Measurements from ENCODE around the gene RPA1.
"Not testable (repeated sequence)": the region's sequence is repeated elsewhere in the genome, so short reads cannot be mapped to it uniquely, and the experiment has no call there.

RPA1 gene

DNA sequence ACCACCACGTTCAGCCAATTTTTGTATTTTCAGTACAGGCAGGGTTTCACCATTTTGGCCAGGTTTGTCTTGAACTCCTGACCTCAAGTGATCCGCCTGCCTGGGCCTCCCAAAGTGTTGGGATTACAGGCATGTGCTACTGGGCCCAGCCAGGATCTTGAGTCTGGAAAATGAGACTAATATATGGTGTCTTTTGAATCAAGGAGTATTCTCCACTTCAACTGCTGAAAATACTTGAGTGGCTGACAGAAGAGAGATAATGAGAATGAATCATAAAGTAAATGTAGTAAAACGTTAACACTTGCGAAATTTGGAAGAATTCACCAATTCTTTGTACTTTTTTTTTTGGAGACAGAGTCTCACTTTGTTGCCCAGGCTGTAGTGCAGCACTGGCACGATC lies 16.7 kb upstream of the RPA1 start:
- no peak for DNase-seq (ENCODE audit: low spot score)

DNA sequence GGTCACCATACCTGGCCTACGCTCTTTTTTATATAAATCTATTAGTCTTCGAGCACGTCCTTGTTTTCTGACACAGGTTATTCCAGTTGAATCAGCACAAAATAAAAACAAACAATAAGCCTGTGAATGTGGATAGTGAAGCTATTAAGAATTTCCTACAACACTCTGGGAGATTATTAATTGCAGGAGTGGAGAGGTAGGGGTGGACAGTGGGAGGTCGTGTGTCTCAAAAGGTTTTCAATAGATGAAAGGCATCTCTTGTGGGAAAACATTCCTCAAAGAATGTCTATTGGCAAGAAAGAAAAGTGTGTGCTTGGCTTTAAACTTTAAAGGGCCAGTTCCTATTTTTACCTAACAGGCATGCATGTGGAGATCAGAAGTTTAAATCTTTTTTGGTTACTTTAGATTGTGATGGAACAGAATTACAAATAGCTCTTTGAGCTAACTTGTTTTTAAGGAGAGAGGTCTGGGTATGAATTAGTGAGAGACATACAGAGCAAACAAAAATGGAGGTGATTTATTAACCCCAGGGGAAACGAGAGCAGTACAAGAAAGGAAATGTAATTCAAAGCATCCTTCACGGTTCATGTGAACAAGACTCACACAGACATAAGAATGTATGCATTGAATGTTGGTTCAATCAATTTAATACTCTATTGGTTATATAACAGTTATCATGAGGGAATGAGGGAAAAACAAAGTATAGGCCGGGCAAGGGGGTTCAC lies 9.1 kb upstream of the RPA1 start:
- peak; percentile 30 for DNase-seq (ENCODE audit: low spot score)

DNA sequence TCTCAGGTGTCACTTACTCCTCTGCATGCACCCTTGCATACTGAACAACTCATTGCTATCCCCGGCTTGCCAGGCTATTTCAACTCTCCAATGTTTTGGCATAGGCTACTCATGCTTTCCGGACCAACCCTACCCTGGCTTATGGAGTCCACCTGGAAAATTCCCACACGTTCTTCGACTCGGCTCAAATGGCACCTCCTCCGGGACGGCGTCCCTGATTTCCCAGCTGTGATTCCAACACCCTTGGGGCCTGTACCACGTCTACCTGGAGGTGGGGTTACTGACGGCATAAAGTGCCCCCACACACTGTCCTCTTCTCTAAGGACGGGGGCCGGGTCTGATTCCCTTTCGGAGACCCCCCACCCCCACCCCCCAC lies 601 bp upstream of the RPA1 start:
- peak; percentile 5 for DNase-seq (ENCODE audit: low spot score)

DNA sequence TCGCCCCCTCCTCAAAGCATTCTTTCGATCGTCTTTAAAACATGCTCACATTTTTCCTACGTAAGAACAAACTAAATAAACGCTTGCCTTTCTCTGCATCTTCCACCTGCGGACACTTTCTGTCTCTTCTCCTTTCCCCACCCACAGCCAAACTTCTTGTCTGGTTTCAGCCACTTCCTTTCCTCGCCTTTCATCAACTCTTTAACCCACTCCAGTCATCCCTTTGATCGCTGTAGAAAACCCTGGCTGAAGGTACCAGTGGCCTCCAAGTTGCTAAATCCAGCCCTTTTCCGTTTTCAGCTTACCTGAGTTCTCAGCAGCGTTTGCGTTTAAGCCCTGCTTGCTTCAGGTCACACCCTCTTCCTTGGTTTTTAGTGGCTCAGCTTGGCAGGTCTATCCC lies 483 bp downstream of the RPA1 start:
- peak; percentile 30 for DNase-seq (ENCODE audit: low spot score)

DNA sequence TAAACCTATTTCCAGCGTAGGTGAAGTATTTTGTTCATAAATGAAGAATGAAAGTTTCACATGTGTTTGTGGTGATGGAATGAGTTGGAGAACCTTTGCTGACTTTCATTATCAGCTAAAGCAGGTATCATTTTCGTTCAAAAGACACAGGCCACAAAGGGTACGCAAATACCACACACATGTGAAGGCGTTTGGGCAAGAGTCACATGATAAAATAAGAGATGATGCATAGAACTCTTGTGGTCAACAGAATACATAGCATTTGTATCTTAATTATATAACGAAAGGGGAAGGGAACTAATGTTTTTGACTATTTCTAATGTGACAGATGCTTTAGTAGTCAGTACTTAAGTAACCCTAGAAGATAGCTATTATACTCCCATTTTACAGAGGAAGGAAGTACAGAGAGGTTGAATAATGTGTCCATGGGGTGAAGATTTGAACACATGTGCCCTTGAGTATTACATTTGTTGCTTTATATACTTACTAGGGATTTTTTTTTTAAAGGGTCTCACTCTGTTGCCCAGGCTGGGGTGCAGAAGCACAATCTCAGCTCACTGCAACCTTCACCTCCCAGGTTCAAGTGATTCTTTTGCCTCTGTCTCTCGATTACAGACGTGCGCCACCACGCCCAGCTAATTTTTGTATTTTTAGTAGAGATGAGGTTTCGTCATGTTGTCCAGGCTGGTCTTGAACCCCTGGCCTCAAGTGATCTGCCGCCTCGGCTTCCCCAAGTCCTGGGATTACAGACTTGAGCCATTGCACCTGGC lies 4.8 kb downstream of the RPA1 start:
- DNase-seq (ENCODE audit: low spot score) = peak; percentile 11

DNA sequence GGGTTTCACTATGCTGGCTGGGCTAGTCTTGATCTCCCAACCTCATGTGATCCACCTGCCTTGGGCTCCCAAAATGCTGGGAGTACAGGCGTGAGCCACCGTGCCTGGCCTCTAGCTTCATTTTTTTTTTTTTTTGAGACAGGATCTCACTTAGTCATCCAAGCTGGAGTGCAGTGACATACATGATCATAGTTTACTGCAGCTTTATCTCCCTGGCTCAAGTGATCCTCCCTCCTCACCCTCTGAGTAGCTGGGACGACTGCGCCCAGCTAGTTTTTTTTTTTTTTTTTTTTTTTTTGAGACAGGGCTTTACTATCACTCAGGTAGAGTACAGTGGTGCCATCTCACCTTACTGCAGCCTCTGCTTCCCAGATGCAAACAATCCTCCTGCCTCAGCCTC lies 9.7 kb downstream of the RPA1 start:
- DNase-seq (ENCODE audit: low spot score) = no peak

DNA sequence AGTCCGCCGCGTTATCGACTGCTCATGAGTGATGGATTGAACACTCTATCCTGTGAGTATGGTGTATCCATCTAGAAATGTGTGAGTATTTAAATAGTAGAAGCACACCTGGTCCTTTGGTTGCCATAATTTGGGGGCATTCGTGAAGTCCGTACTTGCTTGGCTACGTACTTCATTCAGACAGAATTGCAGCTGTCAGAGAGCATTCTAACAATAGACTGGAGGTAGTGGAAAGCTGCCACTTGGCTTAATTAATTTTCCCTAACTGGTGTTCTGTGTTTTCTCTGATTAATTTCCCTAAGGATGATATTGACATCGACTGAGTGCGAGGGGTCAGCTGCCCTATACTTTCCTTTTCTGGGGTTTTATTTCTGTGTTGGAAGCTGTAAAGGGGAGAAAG lies 14.1 kb downstream of the RPA1 start:
- no peak for DNase-seq (ENCODE audit: low spot score)

DNA sequence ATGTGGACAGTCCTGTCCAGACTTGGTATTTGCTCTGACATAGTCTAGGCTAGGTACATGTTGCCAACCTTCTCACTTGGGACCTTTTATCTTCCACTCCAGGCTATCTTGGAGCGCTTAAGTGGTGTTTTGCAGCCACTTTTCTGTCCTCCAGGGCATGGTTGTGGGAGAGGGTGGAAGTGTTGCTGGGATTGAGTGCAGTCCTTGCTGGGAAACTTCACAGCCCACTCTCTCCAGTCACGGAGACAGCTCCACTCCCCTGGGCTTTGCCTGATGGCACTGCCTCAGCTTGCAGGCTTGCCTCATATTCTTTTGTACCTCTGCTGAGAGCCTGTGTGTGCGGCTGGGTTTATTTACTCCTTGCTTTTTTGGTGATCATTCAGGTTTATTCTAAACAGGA lies 17.4 kb downstream of the RPA1 start:
- DNase-seq (ENCODE audit: low spot score) = no peak

DNA sequence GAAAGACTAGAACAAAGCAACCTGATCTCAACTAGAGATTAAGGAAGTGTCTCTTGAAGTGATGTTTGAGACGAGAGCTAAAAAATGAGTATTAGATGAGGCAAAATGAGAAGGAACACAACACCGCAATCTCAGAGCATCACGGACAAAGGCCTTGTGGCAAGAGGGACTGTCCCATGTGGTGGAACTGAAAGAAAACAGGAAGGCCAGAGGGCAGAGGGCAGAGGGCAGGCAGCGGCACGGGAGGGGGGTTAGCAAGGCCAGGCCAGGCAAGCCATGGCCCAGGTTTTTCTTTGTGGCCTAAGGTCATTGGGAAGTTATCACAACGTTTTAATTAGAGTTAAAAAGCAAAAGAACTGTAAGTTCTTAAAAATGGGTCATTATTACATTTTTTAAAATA lies 22.5 kb downstream of the RPA1 start:
- no peak for DNase-seq (ENCODE audit: low spot score)

DNA sequence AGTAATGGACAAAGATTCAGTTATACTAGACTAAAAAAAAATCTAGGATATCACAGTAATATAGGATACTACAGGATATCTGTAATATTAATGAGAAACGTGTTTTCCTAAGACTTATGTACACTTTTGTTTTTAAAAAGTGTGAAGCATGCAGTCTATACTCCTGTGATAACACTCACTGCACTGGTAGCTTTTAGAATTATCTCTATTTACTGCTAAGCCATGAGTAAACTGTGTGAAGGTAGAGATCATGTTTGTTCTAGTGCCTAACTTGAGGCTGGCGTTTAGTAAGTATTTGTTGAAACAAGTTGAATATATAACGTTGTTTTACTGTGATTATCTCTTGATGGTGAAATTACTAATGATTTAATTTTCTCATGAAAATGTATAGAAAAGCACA lies 23.9 kb downstream of the RPA1 start:
- no peak for DNase-seq (ENCODE audit: low spot score)

DNA sequence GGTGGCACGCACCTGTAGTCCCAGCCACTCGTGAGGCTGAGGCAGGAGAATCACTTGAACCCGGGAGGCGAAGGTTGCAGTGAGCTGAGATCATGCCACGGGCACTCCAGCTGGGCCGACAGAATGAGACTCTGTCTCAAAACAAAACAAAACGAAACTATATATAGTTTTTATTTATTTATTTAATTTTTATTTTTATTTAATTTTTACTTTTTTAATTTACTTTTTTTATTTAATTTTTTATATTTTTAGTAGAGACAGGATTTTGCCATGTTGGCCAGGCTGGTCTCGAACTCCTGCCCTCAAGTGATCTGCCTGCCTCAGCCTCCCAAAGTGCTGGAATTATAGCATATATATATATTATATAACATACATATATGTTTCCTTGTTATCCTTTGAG lies 26.7 kb downstream of the RPA1 start:
- not testable (repeated sequence) for DNase-seq (ENCODE audit: low spot score)

DNA sequence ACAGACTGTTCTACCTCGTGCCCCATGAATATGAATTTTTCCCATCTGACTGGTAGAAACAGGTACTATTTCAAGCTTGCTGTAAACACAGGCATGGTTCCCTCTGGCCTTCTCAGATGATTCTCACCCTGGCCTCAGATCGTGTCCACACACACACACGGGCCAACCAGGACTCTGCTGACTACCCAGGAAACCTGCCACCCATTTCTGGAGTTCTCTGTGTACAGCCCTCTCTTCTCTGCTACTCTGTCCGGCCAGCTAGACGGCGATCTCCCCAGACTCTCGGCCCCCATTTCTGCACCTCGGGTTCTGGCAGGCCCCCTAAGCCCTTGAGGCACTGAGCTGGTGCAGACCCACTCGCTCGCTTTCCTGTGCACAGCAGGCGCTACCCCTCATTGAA lies 31.2 kb downstream of the RPA1 start:
- DNase-seq (ENCODE audit: low spot score) = no peak

DNA sequence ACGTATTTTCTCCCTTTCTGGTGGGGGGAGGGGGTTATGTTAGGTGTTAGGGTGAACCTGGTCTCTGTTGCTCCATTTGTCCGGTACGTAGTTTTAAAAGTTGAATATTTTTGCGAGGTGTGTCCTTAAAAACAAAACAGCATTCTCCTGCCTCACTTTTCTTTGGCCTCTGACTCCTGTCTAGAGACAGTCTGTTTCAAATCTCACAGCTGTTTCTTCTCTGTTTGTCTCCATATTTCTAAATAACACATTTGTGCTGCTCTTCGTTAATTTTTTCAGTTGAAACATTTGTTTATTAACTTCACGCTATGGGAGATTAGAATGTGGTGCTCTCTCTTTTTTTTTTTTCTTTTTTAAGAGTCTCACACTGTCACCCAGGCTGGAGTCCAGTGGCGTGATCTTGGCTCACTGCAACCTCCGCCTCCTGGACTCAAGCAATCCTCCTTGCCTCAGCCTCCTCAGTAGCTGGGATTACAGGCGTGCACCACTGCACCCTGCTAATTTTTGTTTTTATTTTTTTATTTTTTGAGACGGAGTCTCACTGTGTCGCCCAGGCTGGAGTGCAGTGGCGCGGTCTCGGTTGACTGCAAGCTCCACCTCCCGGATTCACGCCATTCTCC lies 31.7 kb downstream of the RPA1 start:
- no peak for DNase-seq (ENCODE audit: low spot score)

DNA sequence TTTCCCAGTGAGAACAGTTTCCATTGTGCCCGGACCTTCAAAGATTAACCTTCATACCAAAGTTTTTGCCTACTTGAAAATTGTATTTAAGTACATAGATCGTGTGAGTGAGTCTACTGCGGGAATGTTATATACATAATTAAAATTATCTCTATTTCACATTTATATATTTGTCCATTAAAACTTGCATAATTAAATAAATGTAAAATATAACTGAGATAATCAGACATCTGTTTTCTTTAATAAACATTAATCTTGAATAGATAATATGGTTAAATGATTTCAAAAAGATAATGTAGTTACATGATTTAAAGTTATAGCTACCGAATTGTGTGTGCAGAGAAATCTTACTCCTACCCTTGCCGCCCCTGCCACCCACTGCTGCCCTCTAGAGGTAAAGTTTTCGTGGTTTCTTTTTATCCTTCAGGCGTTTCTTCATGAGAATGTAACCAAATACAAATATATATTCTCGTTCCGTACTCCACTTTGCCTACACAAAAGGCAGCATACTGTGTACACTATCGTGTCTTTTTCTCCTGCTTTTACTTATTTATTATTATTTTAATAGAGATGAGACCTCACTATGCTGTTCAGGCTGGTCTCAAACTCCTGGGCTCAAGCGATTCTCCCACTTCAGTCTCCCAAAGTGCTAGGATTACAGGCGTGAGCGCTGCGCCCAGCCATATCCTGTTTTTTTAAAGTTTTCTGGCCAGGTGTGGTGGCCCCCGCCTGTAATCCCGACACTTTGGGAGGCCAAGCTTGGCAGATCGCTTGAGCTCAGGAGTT lies 35.6 kb downstream of the RPA1 start:
- DNase-seq (ENCODE audit: low spot score) = peak; percentile 57

DNA sequence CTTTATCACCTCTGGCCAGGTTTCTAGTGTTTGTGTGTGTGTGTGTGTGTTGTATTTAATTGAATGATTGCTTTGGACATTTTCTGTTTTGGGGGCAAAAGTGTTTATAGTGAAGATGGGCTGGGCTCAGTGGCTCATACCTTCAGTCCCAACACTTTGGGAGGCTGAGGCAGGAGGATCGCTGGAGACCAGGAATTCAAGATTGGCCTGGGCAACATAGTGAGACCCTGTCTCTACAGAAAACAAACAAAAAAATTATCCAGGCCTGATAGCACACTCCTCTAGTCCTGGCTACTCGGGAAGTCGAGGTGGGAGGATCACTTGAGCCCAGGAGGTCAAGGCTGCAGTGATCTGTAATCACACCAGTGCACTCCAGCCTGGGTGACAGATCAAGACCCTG lies 37.5 kb downstream of the RPA1 start:
- DNase-seq (ENCODE audit: low spot score) = no peak

DNA sequence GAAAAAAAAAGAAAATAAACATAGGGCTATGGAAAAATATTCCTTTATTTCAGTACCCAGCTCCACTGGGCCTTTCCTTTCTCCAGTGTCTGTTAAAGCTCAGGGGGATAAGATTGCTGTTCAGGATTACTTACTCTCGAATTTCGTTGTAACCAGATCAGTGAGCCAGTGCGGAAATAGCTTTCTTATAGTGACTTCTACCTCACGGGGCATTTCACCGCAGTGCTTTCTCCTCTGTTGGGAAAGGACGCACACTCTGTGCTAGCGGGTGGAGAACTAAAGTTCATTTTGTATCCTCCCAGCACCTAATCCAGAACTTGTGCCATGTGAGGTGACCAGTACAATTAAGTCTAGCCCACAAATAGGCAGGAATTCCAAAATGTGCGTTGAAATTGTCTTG lies 38.3 kb downstream of the RPA1 start:
- no peak for DNase-seq (ENCODE audit: low spot score)

DNA sequence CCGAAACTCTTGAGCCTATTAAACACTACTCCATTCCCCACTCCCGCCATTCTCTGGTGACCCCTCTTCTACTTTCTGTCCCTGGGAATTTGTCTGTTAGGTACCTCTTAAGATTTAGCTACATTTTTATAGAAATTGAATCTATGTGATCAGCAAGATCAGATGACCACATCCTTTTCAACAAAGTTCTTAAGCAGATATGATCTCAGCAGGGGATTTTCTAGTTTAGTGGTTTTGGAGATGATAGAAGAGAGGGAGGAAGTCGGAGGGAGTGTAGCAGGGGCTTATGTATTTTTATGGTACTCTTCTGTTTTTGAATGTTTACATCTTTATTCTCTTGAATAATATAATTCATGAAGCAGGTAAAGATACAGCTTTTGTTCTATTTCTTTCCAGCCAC lies 40.8 kb downstream of the RPA1 start:
- no peak for DNase-seq (ENCODE audit: low spot score)

DNA sequence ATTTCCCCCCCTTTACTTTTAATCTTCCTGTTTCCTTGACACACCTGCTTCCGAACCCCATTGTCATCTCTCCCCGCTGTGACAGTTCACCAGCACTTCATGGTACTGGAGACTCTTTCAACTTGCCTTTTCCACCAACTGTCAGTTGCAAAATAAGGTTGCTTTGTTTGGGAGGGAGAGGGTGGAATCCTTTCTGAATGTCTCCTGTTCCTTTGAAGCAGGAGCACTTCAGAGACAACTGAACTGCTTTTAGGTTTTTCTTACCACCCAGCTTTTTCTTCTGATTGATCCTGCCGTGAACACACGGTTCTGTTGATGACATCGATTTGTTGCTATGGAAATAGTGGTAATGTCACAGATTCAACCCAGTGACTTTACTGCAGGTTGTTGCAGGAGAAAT lies 42.0 kb downstream of the RPA1 start:
- no peak for DNase-seq (ENCODE audit: low spot score)

DNA sequence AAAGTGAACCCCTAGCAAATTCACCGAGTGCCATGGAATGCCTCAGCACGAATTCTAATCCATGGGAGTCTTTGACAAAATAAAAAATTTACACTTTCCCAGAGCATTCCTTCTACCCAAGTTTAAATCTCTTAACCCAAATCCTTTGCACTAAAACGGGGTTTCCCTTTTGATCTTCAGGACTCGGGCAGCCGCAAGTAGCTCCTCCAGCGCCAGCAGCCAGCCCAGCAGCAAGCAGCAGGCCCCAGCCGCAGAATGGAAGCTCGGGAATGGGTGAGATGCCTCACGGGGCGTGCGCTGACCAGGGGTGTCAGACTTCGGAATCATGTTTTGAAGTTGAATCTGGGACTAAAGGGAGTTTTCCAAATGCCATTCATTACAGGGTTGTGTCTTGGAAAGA lies 42.4 kb downstream of the RPA1 start:
- no peak for DNase-seq (ENCODE audit: low spot score)

DNA sequence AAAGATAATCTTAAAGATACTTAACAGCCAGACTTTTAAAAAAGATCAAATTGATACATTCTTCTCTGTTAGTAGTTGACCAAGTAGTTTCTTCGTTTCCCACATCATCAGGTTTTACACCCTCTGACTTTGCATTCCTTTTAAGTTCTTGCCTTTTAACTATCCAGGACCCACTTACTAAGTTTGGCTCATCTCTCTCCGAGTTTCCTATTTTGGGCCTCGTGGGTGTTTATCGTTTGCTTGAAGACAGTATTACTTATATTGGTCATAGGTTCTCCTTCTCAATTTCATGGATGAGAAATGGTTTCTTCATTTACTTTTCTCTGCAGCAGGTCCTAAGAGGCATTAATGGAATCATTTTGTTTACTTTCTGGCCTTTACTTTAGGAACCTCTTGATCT lies 43.2 kb downstream of the RPA1 start:
- no peak for DNase-seq (ENCODE audit: low spot score)

DNA sequence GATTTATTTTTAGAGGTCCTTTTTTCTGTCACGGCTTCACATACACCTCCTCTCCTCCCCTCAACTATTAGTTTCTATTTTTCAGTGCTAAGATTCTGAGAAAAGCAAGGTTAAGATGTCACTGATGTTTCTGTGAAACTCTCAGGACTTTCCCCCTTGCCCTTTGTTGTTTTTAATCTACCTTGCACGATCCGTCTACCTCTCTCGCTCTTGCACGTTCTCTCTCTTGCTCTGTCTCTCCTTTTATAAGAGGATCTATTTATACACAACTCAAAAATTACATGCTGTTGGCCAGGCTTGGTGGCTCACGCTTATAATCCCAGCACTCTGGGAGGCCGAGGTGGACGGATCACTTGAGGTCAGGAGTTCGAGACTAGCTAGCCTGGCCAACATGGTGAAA lies 43.6 kb downstream of the RPA1 start:
- DNase-seq (ENCODE audit: low spot score) = no peak

DNA sequence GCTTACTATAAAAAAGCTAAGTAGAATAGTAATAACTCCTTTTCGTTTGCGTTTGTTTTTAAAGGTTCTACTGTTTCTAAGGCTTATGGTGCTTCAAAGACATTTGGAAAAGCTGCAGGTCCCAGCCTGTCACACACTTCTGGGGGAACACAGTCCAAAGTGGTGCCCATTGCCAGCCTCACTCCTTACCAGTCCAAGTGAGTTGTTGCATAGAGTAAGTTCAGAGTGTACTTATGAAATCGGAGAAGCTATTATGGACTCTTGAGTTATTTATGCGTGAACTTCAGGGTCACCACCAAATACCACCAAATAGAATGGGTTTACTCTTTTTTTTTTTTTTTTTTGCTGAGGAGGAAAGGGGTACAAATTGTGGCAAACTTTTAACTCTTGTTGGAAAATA lies 45.8 kb downstream of the RPA1 start:
- DNase-seq (ENCODE audit: low spot score) = no peak

Data from NAMALWA (cell line).